Keratinocyte (primary cell): ENCODE measurements around the gene BLOC1S6. TPM values are rescaled to one million over a fixed set of nuclear protein-coding genes. Genes with fewer than 3 reads are reported as not detected.

Source experiments
- DNase-seq: peaks from one replicate; pipeline ENCODE4 v3.0.0-alpha.2; 2011; ENCODE audit warnings: low read depth, missing footprints, low spot score
- FAIRE-seq: peaks from 2 replicates; lab custom pipeline; 2011; peaks lifted over from hg19 to GRCh38; lab: Jason Lieb, UNC
- H2AFZ ChIP-seq: 2 replicates; pipeline ENCODE4 v1.6.0; 2012; ENCODE audit warnings: low read length, control low read depth, inconsistent platforms; ENCODE audit not compliant: control insufficient read depth
- H3K27ac ChIP-seq: 2 replicates; pipeline ENCODE4 v1.5.1; 2011; ENCODE audit warnings: low read length; ENCODE audit not compliant: control insufficient read depth, insufficient read depth
- H3K27me3 ChIP-seq: 3 replicates; pipeline ENCODE4 v1.6.0; 2011; ENCODE audit warnings: low read length; ENCODE audit not compliant: control insufficient read depth, insufficient read depth; ENCODE audit errors: extremely low read depth
- H3K36me3 ChIP-seq, 2 experiments: 2 replicates in 1 of 2; 3 replicates in 1 of 2; pipeline ENCODE4 v1.5.1; 2011; ENCODE audit warnings: low read length in 2 of 2, mild to moderate bottlenecking in 1 of 2; ENCODE audit not compliant: control insufficient read depth in 2 of 2, insufficient read depth in 2 of 2; ENCODE audit errors: extremely low read depth in 1 of 2
- H3K4me1 ChIP-seq: 3 replicates; pipeline ENCODE4 v1.5.1; 2011; ENCODE audit warnings: low read length; ENCODE audit not compliant: control insufficient read depth, insufficient read depth; ENCODE audit errors: extremely low read depth
- H3K4me2 ChIP-seq: 3 replicates; pipeline ENCODE4 v1.6.0; 2011; ENCODE audit warnings: low read depth, low read length; ENCODE audit not compliant: control insufficient read depth, insufficient read depth; ENCODE audit errors: extremely low read depth
- H3K4me3 ChIP-seq, 3 experiments: fragments of 200-600 bp in 1 of 3; sonication (generic) in 1 of 3; 2 replicates in 2 of 3; 3 replicates in 1 of 3; pipeline ENCODE4 v1.5.1; 2011 to 2016; ENCODE audit warnings: low read length in 3 of 3, mild to moderate bottlenecking in 3 of 3, control low read depth in 2 of 3, inconsistent platforms in 1 of 3, low read depth in 1 of 3, mixed read lengths in 1 of 3, mixed run types in 1 of 3, moderate library complexity in 1 of 3; ENCODE audit not compliant: control insufficient read depth in 2 of 3, insufficient read depth in 2 of 3; ENCODE audit errors: extremely low read depth in 1 of 3
- H3K79me2 ChIP-seq: 2 replicates; pipeline ENCODE4 v1.6.0; 2012; ENCODE audit warnings: low read length; ENCODE audit not compliant: control insufficient read depth, insufficient read depth
- H3K9ac ChIP-seq: 3 replicates; pipeline ENCODE4 v1.6.0; 2011; ENCODE audit warnings: low read length; ENCODE audit not compliant: control insufficient read depth, insufficient read depth; ENCODE audit errors: extremely low read depth
- H3K9me1 ChIP-seq: 3 replicates; pipeline ENCODE4 v1.6.0; 2011; ENCODE audit warnings: low read length; ENCODE audit not compliant: control insufficient read depth, insufficient read depth; ENCODE audit errors: extremely low read depth
- H3K9me3 ChIP-seq: 2 replicates; pipeline ENCODE4 v1.5.1; 2012; ENCODE audit warnings: low read depth, low read length; ENCODE audit not compliant: control insufficient read depth
- H4K20me1 ChIP-seq: 3 replicates; pipeline ENCODE4 v1.6.0; 2011; ENCODE audit warnings: low read length; ENCODE audit not compliant: control insufficient read depth, insufficient read depth; ENCODE audit errors: extremely low read depth
- EZH2 ChIP-seq: IDR thresholded peaks from one replicate; pipeline ENCODE4 v1.6.1; 2012; ENCODE audit warnings: inconsistent platforms, mild to moderate bottlenecking, low read length, moderate library complexity
- dilution Hi-C: fragments of 300-500 bp; cut with MboI; formaldehyde crosslinking; loops from one replicate; pipeline ENCODE4 v1.7.0; 2020; ENCODE audit warnings: low sequenced_read_pairs; ENCODE audit not compliant: extremely low pct_ligation_motif_present
- polyA plus RNA-seq, 5 experiments: library from polyadenylated mRNA; depleted of rRNA in 3 of 5; stranded (reverse) in 3 of 5; stranded (forward) in 1 of 5; unstranded in 1 of 5; fragments of >200 nt; gene quantifications; 1 replicate in 1 of 5; 2 replicates in 3 of 5; 3 replicates in 1 of 5; pipeline versions ENCODE4 v1.2.1 to v1.2.3, GENCODE V29; 2011 to 2012; ENCODE audit warnings: missing spikeins in 2 of 5, low read depth in 1 of 5, low replicate concordance in 1 of 5
- TF ChIP-seq, protein P1 (sequence below), 3 experiments: IDR thresholded peaks in 1 of 3; conservative IDR thresholded peaks in 1 of 3; optimal IDR thresholded peaks in 1 of 3; 2 replicates in 2 of 3; 3 replicates in 1 of 3; pipeline versions ENCODE3 to v1.5.1; 2011; ENCODE audit warnings: low read length in 3 of 3, mild to moderate bottlenecking in 3 of 3, moderate library complexity in 2 of 3, control low read depth in 1 of 3, inconsistent platforms in 1 of 3; ENCODE audit not compliant: insufficient read depth in 2 of 3; ENCODE audit errors: extremely low read depth in 1 of 3

The BLOC1S6 gene
- polyA plus RNA-seq, 1 donor (not counting 4 experiments of a cell fraction or from before 2014, with no cell fraction given), result 15.5 TPM

DNA sequence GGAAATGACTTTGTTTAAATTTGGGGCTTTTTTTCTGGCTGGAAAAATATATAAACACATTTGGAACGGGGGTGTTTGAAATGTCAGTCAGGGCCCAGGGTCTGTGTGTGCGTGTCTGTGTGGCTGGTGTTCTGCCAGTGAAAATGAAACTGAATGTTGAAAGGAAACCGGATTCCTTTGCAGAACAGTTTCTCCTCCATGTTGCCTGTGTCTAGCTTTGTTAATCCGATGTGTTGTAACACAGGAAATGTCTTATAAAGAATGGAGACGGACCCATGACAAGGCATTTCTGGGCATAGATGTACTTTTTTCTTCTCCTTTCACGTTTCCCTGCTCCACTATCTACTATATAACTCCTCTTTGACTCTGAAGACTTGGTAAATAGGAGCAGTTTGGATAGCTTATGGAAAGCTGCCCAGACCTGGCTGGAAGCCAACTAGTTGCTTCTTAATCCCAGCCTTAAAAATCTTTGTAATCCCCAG, 50.4 kb downstream of the BLOC1S6 start:
- Histone ChIP-seq H3K4me1 (peaks cover 65% of the 10 kb centered on the region), H4K20me1 (no peaks in the 10 kb centered on the region), H3K9me1 (no peaks in the 10 kb centered on the region), H2AFZ (peak overlapping the region; percentile 64), H3K4me3 (peak overlapping the region; percentile 6 to 42 (median 39)), H3K27ac (peak overlapping the region; percentile 95), H3K79me2 (peaks cover 28% of the 10 kb centered on the region), H3K9me3 (no peaks in the 10 kb centered on the region), H3K4me2 (peak overlapping the region; percentile 78), H3K9ac (peak overlapping the region; percentile 65), H3K27me3 (no peaks in the 10 kb centered on the region), H3K36me3 (no peaks in the 10 kb centered on the region)
- dilution Hi-C loops, result no loop called here
- DNase-seq (no peak), FAIRE-seq (no peak)
- TF ChIP-seq, protein P1, sequence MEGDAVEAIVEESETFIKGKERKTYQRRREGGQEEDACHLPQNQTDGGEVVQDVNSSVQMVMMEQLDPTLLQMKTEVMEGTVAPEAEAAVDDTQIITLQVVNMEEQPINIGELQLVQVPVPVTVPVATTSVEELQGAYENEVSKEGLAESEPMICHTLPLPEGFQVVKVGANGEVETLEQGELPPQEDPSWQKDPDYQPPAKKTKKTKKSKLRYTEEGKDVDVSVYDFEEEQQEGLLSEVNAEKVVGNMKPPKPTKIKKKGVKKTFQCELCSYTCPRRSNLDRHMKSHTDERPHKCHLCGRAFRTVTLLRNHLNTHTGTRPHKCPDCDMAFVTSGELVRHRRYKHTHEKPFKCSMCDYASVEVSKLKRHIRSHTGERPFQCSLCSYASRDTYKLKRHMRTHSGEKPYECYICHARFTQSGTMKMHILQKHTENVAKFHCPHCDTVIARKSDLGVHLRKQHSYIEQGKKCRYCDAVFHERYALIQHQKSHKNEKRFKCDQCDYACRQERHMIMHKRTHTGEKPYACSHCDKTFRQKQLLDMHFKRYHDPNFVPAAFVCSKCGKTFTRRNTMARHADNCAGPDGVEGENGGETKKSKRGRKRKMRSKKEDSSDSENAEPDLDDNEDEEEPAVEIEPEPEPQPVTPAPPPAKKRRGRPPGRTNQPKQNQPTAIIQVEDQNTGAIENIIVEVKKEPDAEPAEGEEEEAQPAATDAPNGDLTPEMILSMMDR (optimal IDR thresholded peaks at IDR 0.05 in 1 of 3, IDR thresholded peaks at IDR 0.05 in 1 of 3, conservative IDR thresholded peaks at IDR 0.05 in 1 of 3; ENCODE audit: extremely low read depth in 1 of 3, insufficient read depth in 2 of 3, low read length in 3 of 3), result no peak
- no peak for TF ChIP-seq EZH2

DNA sequence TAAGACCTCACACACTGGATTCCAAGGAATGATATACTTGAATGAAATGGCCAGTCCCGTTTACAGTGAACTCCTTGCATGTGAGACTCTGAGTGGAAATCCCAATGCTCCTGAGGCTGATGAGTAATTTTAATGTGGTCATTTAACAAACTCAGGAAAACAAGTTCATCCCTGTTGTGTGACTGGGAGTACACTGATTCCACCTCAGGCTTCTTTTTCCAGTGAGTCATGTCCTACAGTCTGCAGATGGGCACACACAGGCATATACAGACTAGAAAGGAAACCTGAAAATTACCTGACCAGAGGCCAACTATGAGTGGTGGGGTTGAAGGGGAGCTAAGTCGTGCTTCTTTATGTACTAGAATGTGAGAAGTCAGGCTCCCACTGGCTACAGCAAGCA, 53.4 kb downstream of the BLOC1S6 start:
- no peaks in the 10 kb centered on the region for H4K20me1 ChIP-seq
- peak overlapping the region; percentile 45 for H3K4me2 ChIP-seq
- peak overlapping the region; percentile 76 for H3K9ac ChIP-seq
- peak overlapping the region; percentile 95 for H3K27ac ChIP-seq
- peak overlapping the region in 2 of 3 experiments; percentile 45 to 53 for H3K4me3 ChIP-seq
- FAIRE-seq (peak; percentile 96), DNase-seq (peak; percentile 91)
- TF ChIP-seq EZH2, result no peak
- TF ChIP-seq, protein P1 (optimal IDR thresholded peaks at IDR 0.05 in 1 of 3, IDR thresholded peaks at IDR 0.05 in 1 of 3, conservative IDR thresholded peaks at IDR 0.05 in 1 of 3; ENCODE audit: extremely low read depth in 1 of 3, insufficient read depth in 2 of 3, low read length in 3 of 3), result no peak
- H3K9me3 ChIP-seq, result no peaks in the 10 kb centered on the region
- no peaks in the 10 kb centered on the region for H3K27me3 ChIP-seq
- H3K36me3 ChIP-seq, result peaks cover 0 to 3% of the 10 kb centered on the region in 2 experiments
- no peak overlapping the region for H2AFZ ChIP-seq
- H3K79me2 ChIP-seq, result peaks cover 53% of the 10 kb centered on the region
- peaks cover 74% of the 10 kb centered on the region for H3K4me1 ChIP-seq
- peaks cover 2% of the 10 kb centered on the region for H3K9me1 ChIP-seq
- dilution Hi-C loops, result no loop called here
